ENCODE data around the gene CWC27.
A peak's percentile ranks its signal among the peaks of the same experiment; 100 is the strongest.

CWC27 gene

GRCh38 chr5:65050826-65051498 is 282.2 kb downstream of the CWC27 start:
- Histone ChIP-seq H3K27me3 (replicated peaks) (no peaks in the 10 kb centered on the region), H3K4me3 (ENCODE audit: low read depth, low read length) (no peak overlapping the region), H3K27ac (no peak overlapping the region), H3K36me3 (replicated peaks) (no peaks in the 10 kb centered on the region)
- no peak for DNase-seq
- no peak for TF ChIP-seq CTCF (IDR thresholded peaks at IDR 0.05; ENCODE audit: low read depth, low read length, missing control alignments)
- in situ Hi-C loops (cut with HindIII; ENCODE audit: low pct_ligation_motif_present, low sequenced_read_pairs), result no loop called here

- no peak for DNase-seq
- Histone ChIP-seq H3K27ac (no peak overlapping the region), H3K4me3 (ENCODE audit: low read depth, low read length) (no peak overlapping the region), H3K36me3 (replicated peaks) (no peaks in the 10 kb centered on the region), H3K27me3 (replicated peaks) (no peaks in the 10 kb centered on the region)
- no peak for TF ChIP-seq CTCF (IDR thresholded peaks at IDR 0.05; ENCODE audit: low read depth, low read length, missing control alignments)
- in situ Hi-C loops (cut with HindIII; ENCODE audit: low pct_ligation_motif_present, low sequenced_read_pairs), result no loop called here
These were observed 287.2 kb downstream of the CWC27 start for GRCh38 chr5:65055938-65056337.

GRCh38 chr5:65059681-65060598 is 291.2 kb downstream of the CWC27 start:
- no peak for TF ChIP-seq CTCF (IDR thresholded peaks at IDR 0.05; ENCODE audit: low read depth, low read length, missing control alignments)
- H3K27me3 ChIP-seq (replicated peaks), result no peaks in the 10 kb centered on the region
- H3K36me3 ChIP-seq (replicated peaks), result no peaks in the 10 kb centered on the region
- peak; percentile 42 for DNase-seq
- H3K27ac ChIP-seq, result peak overlapping the region; percentile 58
- H3K4me3 ChIP-seq (ENCODE audit: low read depth, low read length), result no peak overlapping the region
- in situ Hi-C loops (cut with HindIII; ENCODE audit: low pct_ligation_motif_present, low sequenced_read_pairs), result no loop called here

- in situ Hi-C loops (cut with HindIII; ENCODE audit: low pct_ligation_motif_present, low sequenced_read_pairs), result no loop called here
- TF ChIP-seq CTCF (IDR thresholded peaks at IDR 0.05; ENCODE audit: low read depth, low read length, missing control alignments), result no peak
- Histone ChIP-seq H3K36me3 (replicated peaks) (no peaks in the 10 kb centered on the region), H3K27me3 (replicated peaks) (no peaks in the 10 kb centered on the region), H3K27ac (no peak overlapping the region), H3K4me3 (ENCODE audit: low read depth, low read length) (no peak overlapping the region)
- no peak for DNase-seq
These were observed 292.7 kb downstream of the CWC27 start for GRCh38 chr5:65061250-65061973.

- no peak overlapping the region for H3K27ac ChIP-seq
- in situ Hi-C loops (cut with HindIII; ENCODE audit: low pct_ligation_motif_present, low sequenced_read_pairs), result no loop called here
These were observed 293.2 kb downstream of the CWC27 start for GRCh38 chr5:65061974-65062353.

More at GRCh38 chr5:65061974-65062353, 293.2 kb downstream of the CWC27 start:
- no peak for DNase-seq
- Histone ChIP-seq H3K4me3 (ENCODE audit: low read depth, low read length) (no peak overlapping the region), H3K27me3 (replicated peaks) (no peaks in the 10 kb centered on the region), H3K36me3 (replicated peaks) (no peaks in the 10 kb centered on the region)
- TF ChIP-seq CTCF (IDR thresholded peaks at IDR 0.05; ENCODE audit: low read depth, low read length, missing control alignments), result no peak

Data from brain microvascular endothelial cell (primary cell).